GM21423 (cell line): ENCODE measurements around the gene JMJD7.

Experiments used
- ATAC-seq: cut with Tn5 transposase; IDR thresholded peaks from one replicate; pipeline ENCODE4 v1.9.1; 2021; ENCODE audit warnings: mild to moderate bottlenecking, moderate library complexity; ENCODE audit not compliant: unreplicated experiment

The JMJD7 gene

GRCh38 chr15:41799488-41799805 is 28.4 kb upstream of the JMJD7 start:
- ATAC-seq: no peak

GRCh38 chr15:41801185-41801584 is 26.7 kb upstream of the JMJD7 start:
- no peak for ATAC-seq

- ATAC-seq: no peak
Observed at GRCh38 chr15:41801850-41802455, 25.9 kb upstream of the JMJD7 start.

- no peak for ATAC-seq
Observed at GRCh38 chr15:41804361-41804760, 23.5 kb upstream of the JMJD7 start.

- ATAC-seq: no peak
Observed at GRCh38 chr15:41804916-41805666, 22.8 kb upstream of the JMJD7 start.

GRCh38 chr15:41805711-41806110 is 22.2 kb upstream of the JMJD7 start:
- no peak for ATAC-seq

GRCh38 chr15:41806291-41807181 is 21.4 kb upstream of the JMJD7 start:
- no peak for ATAC-seq

- ATAC-seq: no peak
Observed at GRCh38 chr15:41809121-41809520, 18.8 kb upstream of the JMJD7 start.

GRCh38 chr15:41809526-41810220 is 18.2 kb upstream of the JMJD7 start:
- ATAC-seq: no peak

- no peak for ATAC-seq
Observed at GRCh38 chr15:41810651-41811431, 17.1 kb upstream of the JMJD7 start.

- ATAC-seq: no peak
Observed at GRCh38 chr15:41811432-41812195, 16.3 kb upstream of the JMJD7 start.

- no peak for ATAC-seq
Observed at GRCh38 chr15:41812820-41813375, 15.0 kb upstream of the JMJD7 start.

GRCh38 chr15:41813426-41813825 is 14.5 kb upstream of the JMJD7 start:
- ATAC-seq: no peak

GRCh38 chr15:41814534-41814933 is 13.4 kb upstream of the JMJD7 start:
- ATAC-seq: no peak

- ATAC-seq: no peak
Observed at GRCh38 chr15:41816788-41817187, 11.1 kb upstream of the JMJD7 start.

GRCh38 chr15:41817327-41817726 is 10.6 kb upstream of the JMJD7 start:
- no peak for ATAC-seq

- no peak for ATAC-seq
Observed at GRCh38 chr15:41817781-41818180, 10.1 kb upstream of the JMJD7 start.

GRCh38 chr15:41819455-41820050 is 8.3 kb upstream of the JMJD7 start:
- no peak for ATAC-seq

- no peak for ATAC-seq
Observed at GRCh38 chr15:41820791-41821423, 7.0 kb upstream of the JMJD7 start.
